DMS 273 (cell line): ENCODE measurements around the gene STAU1.
A peak's percentile ranks its signal among the peaks of the same experiment; 100 is the strongest.
"Not testable (repeated sequence)": the region's sequence is repeated elsewhere in the genome, so short reads cannot be mapped to it uniquely, and the experiment has no call there.

Experiments used
- DNase-seq: peaks from one replicate; lab custom pipeline; 2025; ENCODE audit not compliant: unreplicated experiment; lab: John Stamatoyannopoulos, UW

The STAU1 gene

GRCh38 chr20:49187851-49188641, at the start of gene STAU1:
Gene STAU1, minus strand, starts transcription at chr20:49188334. Its CDS starts 22,133 bp downstream, at chr20:49166201.
- peak; percentile 98 for DNase-seq

GRCh38 chr20:49237531-49237930, 49.4 kb upstream of the STAU1 start:
- no peak for DNase-seq

- no peak for DNase-seq
Observed at GRCh38 chr20:49236301-49236700, 48.2 kb upstream of the STAU1 start.

GRCh38 chr20:49234831-49235230, 46.7 kb upstream of the STAU1 start:
- no peak for DNase-seq

- DNase-seq: no peak
Observed at GRCh38 chr20:49233226-49233625, 45.1 kb upstream of the STAU1 start.

GRCh38 chr20:49231471-49231870, 43.3 kb upstream of the STAU1 start:
- no peak for DNase-seq

- peak; percentile 92 for DNase-seq
Observed at GRCh38 chr20:49230561-49231133, 42.5 kb upstream of the STAU1 start.

GRCh38 chr20:49230021-49230420, 41.9 kb upstream of the STAU1 start:
- peak; percentile 48 for DNase-seq

GRCh38 chr20:49229381-49229780, 41.2 kb upstream of the STAU1 start:
- no peak for DNase-seq

GRCh38 chr20:49228676-49229075, 40.5 kb upstream of the STAU1 start:
- peak; percentile 94 for DNase-seq

GRCh38 chr20:49225896-49226295, 37.8 kb upstream of the STAU1 start:
- no peak for DNase-seq

GRCh38 chr20:49219924-49220831, 32.0 kb upstream of the STAU1 start:
- no peak for DNase-seq

GRCh38 chr20:49219091-49219923, 31.2 kb upstream of the STAU1 start, which contains the start of gene DDX27:
Gene DDX27, plus strand, starts transcription at chr20:49219416. Its CDS starts 33 bp downstream, at chr20:49219449.
- peak; percentile 99 for DNase-seq

- DNase-seq: not testable (repeated sequence)
Observed at GRCh38 chr20:49218739-49219090, 30.6 kb upstream of the STAU1 start.

- peak; percentile 95 for DNase-seq
Observed at GRCh38 chr20:49216991-49217578, 29.0 kb upstream of the STAU1 start.

- no peak for DNase-seq
Observed at GRCh38 chr20:49215232-49215631, 27.1 kb upstream of the STAU1 start.

- DNase-seq: no peak
Observed at GRCh38 chr20:49214571-49214970, 26.4 kb upstream of the STAU1 start.

GRCh38 chr20:49210757-49211110, 22.6 kb upstream of the STAU1 start:
- DNase-seq: no peak

GRCh38 chr20:49210101-49210756, 22.1 kb upstream of the STAU1 start:
- DNase-seq: no peak

- peak; percentile 26 for DNase-seq
Observed at GRCh38 chr20:49207076-49207475, 18.9 kb upstream of the STAU1 start.
